Epithelial cell of prostate (primary cell): ENCODE data around the gene RNF175.
"Not testable (repeated sequence)": the region's sequence is repeated elsewhere in the genome, so short reads cannot be mapped to it uniquely, and the experiment has no call there.

ENCODE experiments used
- DNase-seq: peaks from one replicate; pipeline ENCODE4 v3.0.0-alpha.2; 2011; ENCODE audit warnings: low read depth, low spot score
- H3K27ac ChIP-seq: fragments of 450-650 bp; 2 replicates; pipeline ENCODE4 v1.5.1; 2017; ENCODE audit warnings: mild to moderate bottlenecking

RNF175 gene

GRCh38 chr4:153684971-153685371, 74.9 kb downstream of the RNF175 start:
- H3K27ac ChIP-seq = no peak overlapping the region
- DNase-seq = no peak

GRCh38 chr4:153684182-153684970, 75.4 kb downstream of the RNF175 start, which contains the start of gene TLR2:
Gene TLR2, plus strand, starts transcription at chr4:153684280. Its CDS starts 18,628 bp downstream, at chr4:153702908.
- H3K27ac ChIP-seq = no peak within 1 kb of the TSS
- DNase-seq = no peak

GRCh38 chr4:153683763-153684181, 76.1 kb downstream of the RNF175 start:
- no peak overlapping the region for H3K27ac ChIP-seq
- no peak for DNase-seq

- H3K27ac ChIP-seq = no peak overlapping the region
- DNase-seq = no peak
Measured at GRCh38 chr4:153679486-153679885, 80.3 kb downstream of the RNF175 start.

- peak; percentile 75 for DNase-seq
- H3K27ac ChIP-seq = peak overlapping the region; percentile 39
Measured at GRCh38 chr4:153676984-153677383, 82.8 kb downstream of the RNF175 start.

- DNase-seq = no peak
- H3K27ac ChIP-seq = peak overlapping the region; percentile 39
Measured at GRCh38 chr4:153676486-153676885, 83.3 kb downstream of the RNF175 start.

GRCh38 chr4:153669838-153670237, 90.0 kb downstream of the RNF175 start:
- DNase-seq = no peak

GRCh38 chr4:153668647-153669046, 91.2 kb downstream of the RNF175 start:
- H3K27ac ChIP-seq = no peak overlapping the region
- no peak for DNase-seq

More at GRCh38 chr4:153669838-153670237, 90.0 kb downstream of the RNF175 start:
- H3K27ac ChIP-seq = no peak overlapping the region

- not testable (repeated sequence) for DNase-seq, H3K27ac ChIP-seq
Measured at GRCh38 chr4:153666505-153666904, 93.3 kb downstream of the RNF175 start.

- no peak for DNase-seq
- H3K27ac ChIP-seq = no peak overlapping the region
Measured at GRCh38 chr4:153663667-153664066, 96.2 kb downstream of the RNF175 start.

GRCh38 chr4:153661908-153662307, 97.9 kb downstream of the RNF175 start:
- no peak for DNase-seq
- H3K27ac ChIP-seq = no peak overlapping the region

GRCh38 chr4:153661215-153661822, 98.5 kb downstream of the RNF175 start:
- peak; percentile 59 for DNase-seq
- H3K27ac ChIP-seq = no peak overlapping the region
